NCI-H345 (cell line): ENCODE results near the gene NHS.

Experiments used
- DNase-seq: peaks from one replicate; lab custom pipeline; 2025; lab: John Stamatoyannopoulos, UW

NHS gene

DNA sequence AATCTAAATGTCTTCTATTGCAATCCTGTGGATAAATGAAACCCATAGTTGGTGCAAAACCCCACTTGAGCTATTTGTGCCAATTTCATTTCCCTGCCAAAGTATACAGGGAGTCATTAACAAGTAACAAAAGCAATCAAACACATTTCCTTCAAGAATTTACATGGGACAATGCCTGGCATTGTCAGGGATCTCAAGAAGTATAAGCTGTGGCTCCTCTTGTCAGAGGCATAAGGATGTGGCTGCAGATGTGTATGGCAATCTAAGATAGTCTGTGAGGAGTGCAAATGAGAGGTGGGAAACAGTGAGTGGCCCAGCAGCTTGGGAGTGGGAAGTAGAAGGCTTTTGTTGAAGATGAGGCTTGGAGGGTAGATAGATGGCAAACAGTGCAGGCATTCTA lies 304.3 kb downstream of the NHS start:
- DNase-seq: no peak

DNA sequence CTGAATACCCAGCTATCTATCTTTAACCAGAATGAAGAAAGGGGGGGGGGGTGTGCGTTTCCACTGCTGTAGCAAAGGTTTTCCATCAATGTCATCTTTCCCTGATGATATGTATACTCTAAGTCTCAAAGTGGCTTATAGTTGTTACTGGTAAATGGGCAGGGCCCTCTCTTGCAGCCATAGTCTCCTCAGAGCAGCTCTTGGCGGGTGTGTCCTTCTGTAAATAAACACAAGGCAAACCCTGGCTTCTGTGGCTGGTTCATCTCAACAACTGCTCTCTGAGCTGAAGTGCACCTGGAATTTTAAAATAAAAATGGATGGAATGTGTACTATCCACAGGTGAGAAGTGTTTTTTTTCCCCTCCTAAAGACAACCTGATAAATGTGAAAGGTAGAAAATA lies 304.8 kb downstream of the NHS start:
- DNase-seq: peak; percentile 28

- no peak for DNase-seq
These were observed 305.9 kb downstream of the NHS start for GRCh38 chrX:17680732-17681413.

DNA sequence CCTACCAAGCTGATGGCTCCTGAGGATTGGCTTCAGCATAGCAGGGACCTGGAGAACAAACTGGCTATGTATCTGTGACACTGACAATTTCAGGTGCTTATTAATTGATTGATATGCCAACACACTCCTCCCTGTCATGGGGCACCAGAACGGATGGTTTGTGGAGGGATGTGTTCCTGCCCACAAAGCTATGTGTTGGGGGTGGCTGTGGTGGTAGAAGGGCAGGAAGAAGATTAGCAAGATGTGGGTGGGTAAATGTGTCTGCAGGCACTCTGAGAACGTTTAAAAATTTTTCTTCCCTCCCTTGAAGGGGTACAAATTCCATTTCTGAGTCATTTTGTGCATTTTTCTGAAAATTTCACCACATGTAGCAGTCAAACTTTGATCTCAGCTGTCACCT lies 307.3 kb downstream of the NHS start:
- DNase-seq: no peak

GRCh38 chrX:17685026-17685425 lies 310.0 kb downstream of the NHS start:
- no peak for DNase-seq

DNA sequence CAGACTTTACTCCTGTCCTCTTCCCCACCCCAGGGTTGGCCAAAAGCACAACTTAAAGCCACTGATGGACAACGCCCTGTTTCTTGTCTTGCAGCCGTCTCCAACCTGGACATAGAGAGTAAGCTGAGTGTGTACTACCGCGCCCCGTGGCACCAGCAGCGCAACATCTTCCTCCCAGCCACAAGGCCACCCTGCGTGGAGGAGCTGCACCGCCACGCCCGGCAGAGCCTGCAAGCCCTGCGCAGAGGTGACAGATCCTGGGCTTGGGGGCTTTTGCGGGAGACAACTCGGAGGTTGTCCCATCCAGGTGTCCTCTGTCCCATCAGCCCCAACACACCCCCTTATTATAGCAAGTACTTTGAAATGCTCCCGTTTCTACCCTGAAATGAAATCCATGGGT lies 312.6 kb downstream of the NHS start:
- DNase-seq: no peak

- DNase-seq: peak; percentile 77
These were observed 315.0 kb downstream of the NHS start for GRCh38 chrX:17689971-17690409.

DNA sequence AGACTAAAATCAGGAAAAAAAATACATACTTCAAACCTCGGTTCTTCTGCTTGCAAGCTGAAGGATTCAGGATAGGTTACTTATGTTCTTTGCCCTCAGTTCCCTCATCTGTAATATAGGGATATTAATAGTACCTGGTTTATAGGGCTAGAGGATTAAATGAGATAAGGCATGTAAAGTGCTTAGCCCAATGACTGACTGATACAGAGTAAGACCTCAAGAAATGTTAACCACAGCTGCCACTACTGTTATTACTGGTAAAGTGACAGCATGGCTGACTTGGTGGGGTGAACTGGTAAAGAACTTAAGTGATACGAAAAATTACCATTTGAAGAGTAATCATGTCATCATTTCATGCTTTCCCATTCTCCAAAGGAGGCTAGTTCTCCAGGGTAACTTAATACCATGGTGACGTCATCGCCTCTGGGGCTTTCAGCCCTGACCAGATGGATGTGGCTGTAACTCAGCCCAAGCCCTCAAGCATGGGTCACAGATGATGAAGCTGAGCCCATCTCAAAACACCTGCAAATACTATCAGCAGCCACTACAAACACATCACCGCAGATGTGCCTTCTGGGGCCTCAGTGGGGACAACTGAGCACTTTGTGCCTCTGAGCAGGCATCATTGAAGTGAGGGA lies 317.8 kb downstream of the NHS start:
- DNase-seq: no peak

- DNase-seq: no peak
These were observed 322.2 kb downstream of the NHS start for GRCh38 chrX:17697191-17697590.

GRCh38 chrX:17700976-17701375 lies 326.0 kb downstream of the NHS start:
- no peak for DNase-seq

- no peak for DNase-seq
These were observed 328.2 kb downstream of the NHS start for GRCh38 chrX:17703201-17703600.

DNA sequence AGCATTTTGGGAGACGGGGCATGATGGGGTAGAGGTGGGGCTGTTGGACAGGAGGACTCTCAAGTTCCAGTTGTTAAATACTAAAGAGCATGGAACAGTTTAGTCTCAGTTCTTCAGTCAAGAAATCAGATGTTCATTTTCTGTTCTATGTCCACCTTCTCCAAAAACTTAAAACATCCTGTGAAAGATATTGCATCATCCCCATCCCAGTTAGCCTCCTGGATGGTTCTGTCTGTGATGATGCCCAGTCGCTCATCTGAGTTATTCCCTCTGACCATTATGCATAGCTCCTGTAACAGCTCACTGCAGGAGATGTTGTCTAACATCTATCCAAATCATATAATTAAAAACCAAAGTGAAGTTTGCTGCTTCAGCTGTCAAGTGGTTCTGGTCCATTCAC lies 330.2 kb downstream of the NHS start:
- no peak for DNase-seq

GRCh38 chrX:17706676-17707075 lies 331.7 kb downstream of the NHS start:
- no peak for DNase-seq

DNA sequence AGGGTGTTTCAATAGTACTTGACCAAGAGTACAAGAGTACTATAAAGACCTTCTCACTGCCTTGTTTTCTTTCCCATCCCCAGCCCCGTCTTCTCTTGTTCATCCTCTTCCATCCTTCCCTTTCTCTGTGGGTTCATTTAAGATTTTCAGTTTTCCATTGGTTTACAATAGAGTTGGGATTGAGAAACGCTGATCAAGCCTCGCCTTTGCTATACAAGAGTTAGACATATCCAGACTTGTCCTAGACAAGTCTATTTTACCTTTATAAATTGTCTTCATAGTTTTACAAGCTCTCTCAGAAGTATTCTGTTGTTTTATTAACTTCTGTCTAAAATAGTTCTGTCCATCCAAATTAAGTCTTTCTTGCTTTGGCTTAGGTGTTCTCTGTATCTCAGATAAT lies 332.7 kb downstream of the NHS start:
- DNase-seq: no peak

DNA sequence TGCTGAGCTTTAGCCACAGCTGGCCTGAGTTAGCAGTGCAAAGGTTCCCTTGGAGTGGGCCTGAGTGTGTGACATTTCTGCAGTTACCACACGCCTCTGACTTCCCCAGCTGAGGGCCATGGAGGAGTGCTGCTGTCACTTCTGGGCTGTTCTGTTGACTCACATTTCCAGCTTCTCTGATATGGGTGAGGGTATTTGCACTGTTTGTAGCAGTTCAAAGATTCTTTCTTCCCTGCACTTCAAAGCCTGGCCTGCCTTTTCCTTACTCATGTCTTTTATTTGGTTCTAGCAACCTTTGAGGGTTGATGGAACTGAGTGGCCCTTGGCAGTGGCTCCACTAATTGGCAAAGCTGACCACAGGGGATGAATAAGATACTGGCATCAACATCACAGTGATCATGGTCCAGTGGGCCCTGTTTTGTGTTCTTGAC lies 335.9 kb downstream of the NHS start:
- no peak for DNase-seq

DNA sequence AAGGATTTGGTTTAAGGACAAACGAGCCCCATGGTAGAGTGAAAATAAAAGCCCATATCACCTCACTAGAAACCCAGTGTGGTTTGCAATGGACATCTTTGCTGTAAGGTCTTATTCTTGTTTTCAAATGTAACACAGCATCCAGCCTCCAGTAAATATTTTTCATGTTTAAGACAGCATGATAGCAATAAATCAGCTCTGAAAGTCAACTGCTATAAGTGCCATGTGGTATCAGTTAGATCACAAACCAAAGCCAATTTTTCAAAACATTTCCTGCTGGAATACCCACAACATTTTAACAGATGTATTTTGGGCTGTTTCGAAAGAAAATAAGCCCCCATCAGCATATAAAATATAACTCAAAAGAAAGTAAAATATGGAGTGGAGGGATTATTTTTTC lies 338.3 kb downstream of the NHS start:
- DNase-seq: no peak

- no peak for DNase-seq
These were observed 343.7 kb downstream of the NHS start for GRCh38 chrX:17718649-17719165.

GRCh38 chrX:17719711-17720110 lies 344.7 kb downstream of the NHS start:
- DNase-seq: no peak

- no peak for DNase-seq
These were observed 346.7 kb downstream of the NHS start for GRCh38 chrX:17721715-17722114.

DNA sequence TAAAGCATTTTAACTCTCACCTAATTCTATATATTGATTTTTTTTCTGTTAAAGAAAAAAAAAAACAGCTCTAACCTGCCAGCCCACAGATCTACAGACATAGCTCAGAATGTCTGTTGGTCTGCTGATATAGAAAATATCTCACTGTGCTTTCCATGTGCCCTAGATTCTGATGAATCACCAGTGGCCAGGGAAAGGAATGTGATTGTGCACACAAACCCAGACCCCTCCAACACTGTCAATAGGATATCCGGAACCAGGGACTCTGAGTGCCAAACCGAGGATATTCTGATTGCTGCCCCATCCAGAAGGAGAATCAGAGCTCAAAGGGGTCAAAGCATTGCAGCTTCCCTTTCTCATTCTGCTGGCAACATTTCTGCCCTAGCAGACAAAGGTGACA lies 350.2 kb downstream of the NHS start:
- DNase-seq: no peak

GRCh38 chrX:17732138-17732783 lies 357.3 kb downstream of the NHS start:
- no peak for DNase-seq

DNA sequence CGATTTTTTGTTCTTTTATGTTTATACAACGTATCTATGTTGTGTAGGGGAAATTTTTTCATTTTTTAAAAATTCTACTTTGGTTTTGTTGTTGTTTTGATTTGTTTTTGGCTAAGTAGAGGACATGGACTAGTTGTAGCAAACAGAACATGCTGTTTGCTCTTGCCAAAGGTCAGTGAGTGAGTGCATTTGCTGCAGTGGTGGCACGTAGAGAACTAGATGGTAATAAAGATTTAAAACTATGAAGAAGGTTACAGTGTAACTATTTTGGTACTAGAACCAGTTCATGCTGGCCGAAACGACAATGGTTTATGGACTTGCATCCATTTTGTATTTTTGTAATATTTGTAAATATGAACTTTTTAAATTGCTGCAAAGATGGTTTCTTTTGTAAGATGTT lies 360.4 kb downstream of the NHS start:
- DNase-seq: no peak

GRCh38 chrX:17736478-17736855 lies 361.5 kb downstream of the NHS start:
- no peak for DNase-seq
